ENCODE measurements around the gene MRM1.
A peak's percentile ranks its signal among the peaks of the same experiment; 100 is the strongest.

MRM1 gene

GRCh38 chr17:36628576-36628975 lies 27.2 kb downstream of the MRM1 start:
- Mint-ChIP-seq H3K9me3 (no peaks in the 10 kb centered on the region), H3K36me3 (ENCODE audit: low read depth) (no peaks in the 10 kb centered on the region), H3K27me3 (ENCODE audit: low read depth) (peaks cover 55% of the 10 kb centered on the region), H3K4me3 (no peak overlapping the region), H3K27ac (no peak overlapping the region), H3K4me1 (peaks cover 19% of the 10 kb centered on the region)
- no peak for TF ChIP-seq CTCF (IDR thresholded peaks at IDR 0.05; ENCODE audit: unreplicated experiment in 3 of 3)

GRCh38 chr17:36629252-36629847 lies 28.0 kb downstream of the MRM1 start:
- peak; percentile 98 to 99 (median 98) for TF ChIP-seq CTCF (IDR thresholded peaks at IDR 0.05; ENCODE audit: unreplicated experiment in 3 of 3)
- H3K36me3 Mint-ChIP-seq (ENCODE audit: low read depth), result no peaks in the 10 kb centered on the region
- peaks cover 55% of the 10 kb centered on the region for H3K27me3 Mint-ChIP-seq (ENCODE audit: low read depth)
- H3K27ac Mint-ChIP-seq, result no peak overlapping the region
- peaks cover 19% of the 10 kb centered on the region for H3K4me1 Mint-ChIP-seq
- no peaks in the 10 kb centered on the region for H3K9me3 Mint-ChIP-seq
- no peak overlapping the region for H3K4me3 Mint-ChIP-seq

- Mint-ChIP-seq H3K4me3 (no peak overlapping the region), H3K9me3 (no peaks in the 10 kb centered on the region), H3K27ac (no peak overlapping the region), H3K4me1 (peaks cover 19% of the 10 kb centered on the region), H3K36me3 (ENCODE audit: low read depth) (no peaks in the 10 kb centered on the region), H3K27me3 (ENCODE audit: low read depth) (peaks cover 62% of the 10 kb centered on the region)
- no peak for TF ChIP-seq CTCF (IDR thresholded peaks at IDR 0.05; ENCODE audit: unreplicated experiment in 3 of 3)
These were observed 28.7 kb downstream of the MRM1 start for GRCh38 chr17:36629970-36630502.

GRCh38 chr17:36631022-36631421 lies 29.6 kb downstream of the MRM1 start:
- Mint-ChIP-seq H3K9me3 (no peaks in the 10 kb centered on the region), H3K36me3 (ENCODE audit: low read depth) (no peaks in the 10 kb centered on the region), H3K27ac (no peak overlapping the region), H3K4me3 (no peak overlapping the region), H3K4me1 (peaks cover 19% of the 10 kb centered on the region), H3K27me3 (ENCODE audit: low read depth) (peaks cover 68% of the 10 kb centered on the region)
- TF ChIP-seq CTCF (IDR thresholded peaks at IDR 0.05; ENCODE audit: unreplicated experiment in 3 of 3), result no peak

GRCh38 chr17:36632916-36633771 lies 31.8 kb downstream of the MRM1 start:
- TF ChIP-seq CTCF (IDR thresholded peaks at IDR 0.05; ENCODE audit: unreplicated experiment in 3 of 3), result no peak
- H3K4me1 Mint-ChIP-seq, result peaks cover 19% of the 10 kb centered on the region
- no peak overlapping the region for H3K27ac Mint-ChIP-seq
- H3K9me3 Mint-ChIP-seq, result no peaks in the 10 kb centered on the region
- H3K36me3 Mint-ChIP-seq (ENCODE audit: low read depth), result no peaks in the 10 kb centered on the region
- H3K27me3 Mint-ChIP-seq (ENCODE audit: low read depth), result peaks cover 79% of the 10 kb centered on the region
- H3K4me3 Mint-ChIP-seq, result peak overlapping the region in 1 of 3 experiments; percentile 31

All from nephron (organoid).